NCI-H2029 treated with DMSO at 0.1 percent for 48 hours (cell line): ENCODE data around the gene KRT16.
"Not testable (repeated sequence)": the region's sequence is repeated elsewhere in the genome, so short reads cannot be mapped to it uniquely, and the experiment has no call there.

ENCODE experiments used
- DNase-seq: peaks from one replicate; lab custom pipeline; 2025; lab: John Stamatoyannopoulos, UW

Gene KRT16

DNA sequence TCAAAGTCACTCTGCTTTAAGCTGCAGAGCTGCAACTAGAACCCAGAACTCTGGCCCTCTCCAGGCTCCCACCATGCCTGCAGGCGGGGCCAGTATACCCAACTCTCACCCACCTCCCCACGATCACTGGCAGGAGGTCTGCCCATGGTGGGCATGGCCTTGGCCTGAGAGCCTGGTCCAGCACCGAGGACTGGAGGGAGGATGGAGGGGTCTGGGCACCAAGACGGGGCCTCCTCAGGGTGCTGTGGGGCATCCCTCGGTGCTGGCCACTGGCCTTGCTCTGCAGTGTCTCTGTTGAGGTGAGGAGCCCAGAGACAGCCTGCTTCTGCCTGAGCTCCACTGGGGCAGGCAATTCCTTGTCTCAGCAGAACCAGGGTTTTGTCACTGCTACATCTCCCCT lies 1.5 kb upstream of the KRT16 start:
- no peak for DNase-seq

DNA sequence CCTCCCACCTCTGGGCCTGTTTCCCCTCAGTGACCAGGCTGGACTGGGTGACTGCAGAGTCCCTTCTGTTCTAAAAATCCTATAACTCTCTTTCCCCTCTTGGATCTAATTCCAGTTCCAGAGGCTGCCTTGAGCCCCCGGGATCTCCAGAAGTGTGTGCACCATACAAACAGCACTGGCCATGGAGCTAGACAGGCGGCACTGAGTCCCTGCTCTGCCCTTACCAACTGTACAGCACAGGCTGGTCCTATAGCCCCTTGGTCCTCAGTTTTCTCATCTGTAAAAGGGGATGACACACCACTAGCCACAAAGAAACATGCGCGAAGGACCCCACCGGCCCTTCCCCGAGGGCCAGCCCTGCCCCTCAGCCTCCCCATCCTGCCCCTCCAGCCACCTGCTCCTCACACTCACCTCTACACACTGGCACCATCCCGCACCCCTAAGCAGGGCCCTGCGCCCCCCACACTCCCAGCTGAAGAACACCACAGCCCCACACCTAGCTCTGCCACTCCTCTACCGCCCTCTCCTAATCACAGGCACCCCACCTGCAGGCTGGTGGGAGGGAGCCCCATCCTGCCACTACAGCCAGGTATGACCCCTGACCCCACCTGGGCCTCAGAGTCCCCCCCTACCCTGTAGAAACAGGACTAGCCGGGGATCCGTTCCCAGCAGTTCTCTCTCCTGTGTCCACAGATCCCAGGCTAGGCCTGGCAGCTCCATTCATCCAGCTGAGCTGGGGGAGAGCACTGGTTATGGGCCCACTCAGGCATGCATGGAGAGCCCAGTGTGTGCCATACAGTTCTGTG lies 913 bp upstream of the KRT16 start:
- DNase-seq: no peak

DNA sequence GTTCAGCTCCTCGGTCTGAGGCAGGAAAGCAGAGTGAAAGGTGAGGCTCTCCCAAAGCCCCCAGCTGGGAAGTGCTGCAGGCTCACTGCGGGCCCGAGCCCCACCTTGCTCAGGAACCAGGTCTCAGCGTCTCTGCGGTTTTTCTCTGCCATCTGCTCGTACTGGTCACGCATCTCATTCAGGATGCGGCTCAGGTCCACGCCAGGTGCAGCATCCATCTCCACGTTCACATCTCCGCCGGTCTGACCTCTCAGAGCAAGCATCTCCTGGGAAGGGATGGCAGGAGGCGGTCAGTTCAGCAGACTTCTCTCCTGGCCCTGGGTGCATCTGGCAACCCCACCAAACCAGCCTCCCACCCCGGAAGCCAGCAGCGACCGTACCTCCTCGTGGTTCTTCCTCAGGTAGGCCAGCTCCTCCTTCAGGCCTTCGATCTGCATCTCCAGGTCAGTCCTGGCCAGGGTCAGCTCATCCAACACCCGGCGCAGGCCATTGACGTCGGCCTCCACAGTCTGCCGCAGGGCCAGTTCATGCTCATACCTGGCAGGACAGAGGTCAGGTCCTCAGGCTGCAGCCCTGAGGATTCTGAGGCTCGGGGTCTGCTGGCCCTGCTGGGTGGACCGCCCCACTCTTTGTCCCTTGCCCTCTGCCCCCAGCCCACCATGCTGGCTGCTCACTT lies 1.5 kb downstream of the KRT16 start:
- DNase-seq: no peak

DNA sequence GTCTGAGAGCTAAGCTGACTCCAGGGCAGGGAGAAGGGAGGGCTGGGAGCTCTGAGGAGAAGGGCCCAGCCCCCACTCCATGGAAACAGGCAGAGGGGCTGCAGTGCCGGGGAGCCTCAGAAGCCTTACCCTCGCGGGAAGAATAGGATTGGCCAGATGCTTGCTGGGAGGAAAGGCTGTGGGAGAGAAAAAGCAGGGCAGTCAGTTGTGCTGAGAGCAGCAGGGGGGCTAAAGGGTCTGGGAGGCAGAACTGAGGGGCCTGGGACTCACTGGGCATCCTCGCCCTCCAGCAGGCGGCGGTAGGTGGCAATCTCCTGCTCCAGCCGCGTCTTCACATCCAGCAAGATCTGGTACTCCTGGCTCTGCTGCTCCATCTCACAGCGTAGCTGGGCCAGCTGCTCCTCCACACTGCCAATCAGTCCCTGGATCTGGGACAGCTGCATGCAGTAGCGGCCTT lies 2.5 kb downstream of the KRT16 start:
- not testable (repeated sequence) for DNase-seq

DNA sequence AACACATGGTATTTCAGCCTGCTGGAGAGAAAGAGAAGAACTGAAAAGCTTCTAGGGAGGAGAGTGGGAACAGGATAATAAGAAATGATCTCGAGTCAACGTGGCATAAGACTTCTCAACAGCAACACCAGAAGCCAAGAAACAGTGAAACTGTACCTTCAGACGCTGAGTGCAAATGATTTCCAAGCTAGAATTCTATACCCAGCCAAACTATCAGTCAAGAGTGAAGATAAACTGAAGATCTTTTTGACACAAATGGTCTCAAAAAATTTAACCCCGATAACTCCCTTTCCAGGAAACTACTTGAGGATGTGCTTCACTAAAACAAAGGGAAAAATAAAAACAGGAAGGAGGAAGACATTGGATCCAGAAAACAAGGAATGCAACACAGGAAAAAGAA lies 5.6 kb downstream of the KRT16 start:
- not testable (repeated sequence) for DNase-seq

DNA sequence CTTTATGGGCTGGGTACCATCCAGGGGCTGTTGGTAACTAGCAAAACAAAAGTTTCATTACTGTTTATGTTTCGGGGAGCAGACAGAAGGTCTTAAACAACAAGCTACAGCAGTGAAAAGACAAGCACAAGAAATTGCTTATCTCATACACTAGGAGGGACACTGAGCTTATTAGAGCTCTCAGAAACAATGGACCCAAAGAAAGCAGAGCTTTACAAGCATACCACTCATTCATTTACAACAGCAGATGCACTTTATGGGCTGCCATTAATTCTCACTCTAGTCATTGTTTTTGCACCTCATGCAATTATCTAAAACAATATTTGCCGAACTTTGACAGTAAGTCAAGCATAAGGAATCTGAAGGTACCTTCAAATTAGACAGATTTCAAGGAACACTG lies 10.0 kb downstream of the KRT16 start:
- no peak for DNase-seq

DNA sequence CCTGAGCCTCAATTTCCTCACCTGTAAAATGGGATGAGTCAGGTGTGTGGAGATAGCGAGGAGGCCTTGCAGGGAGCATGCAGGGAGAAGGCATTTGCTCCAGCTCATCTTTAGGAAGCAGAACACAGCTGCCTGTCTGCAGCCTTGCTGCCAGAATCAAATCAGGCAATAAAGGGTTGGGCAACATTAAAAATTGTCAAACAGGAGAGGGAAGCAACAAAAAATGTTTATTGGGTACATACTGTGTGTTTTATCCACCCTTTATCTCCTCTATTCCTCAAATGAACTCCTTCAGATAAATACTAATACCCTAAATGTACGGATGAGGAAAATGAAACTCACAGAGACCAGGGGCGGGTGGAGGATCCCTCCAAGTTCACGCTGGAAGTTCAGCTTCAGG lies 12.2 kb downstream of the KRT16 start:
- no peak for DNase-seq

DNA sequence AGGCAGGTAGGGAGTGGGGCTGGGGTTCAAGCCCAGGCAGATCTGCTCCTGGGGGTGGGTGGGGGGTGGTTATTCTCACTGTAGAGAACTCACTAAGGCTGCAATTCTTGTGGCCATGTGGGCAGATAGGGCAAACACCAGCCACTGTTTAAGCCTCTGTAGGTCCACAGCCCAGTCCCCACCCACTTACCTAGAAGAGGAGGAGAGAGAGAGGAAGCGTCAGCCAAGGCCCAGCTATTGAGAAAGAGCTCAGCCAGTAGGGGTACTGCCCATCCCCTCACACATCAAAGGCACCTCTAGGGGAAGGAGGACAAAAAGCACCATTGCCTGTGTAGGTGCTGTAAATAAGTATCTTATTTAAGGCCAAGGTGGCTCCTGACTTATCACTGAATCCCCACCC lies 12.9 kb downstream of the KRT16 start:
- no peak for DNase-seq

DNA sequence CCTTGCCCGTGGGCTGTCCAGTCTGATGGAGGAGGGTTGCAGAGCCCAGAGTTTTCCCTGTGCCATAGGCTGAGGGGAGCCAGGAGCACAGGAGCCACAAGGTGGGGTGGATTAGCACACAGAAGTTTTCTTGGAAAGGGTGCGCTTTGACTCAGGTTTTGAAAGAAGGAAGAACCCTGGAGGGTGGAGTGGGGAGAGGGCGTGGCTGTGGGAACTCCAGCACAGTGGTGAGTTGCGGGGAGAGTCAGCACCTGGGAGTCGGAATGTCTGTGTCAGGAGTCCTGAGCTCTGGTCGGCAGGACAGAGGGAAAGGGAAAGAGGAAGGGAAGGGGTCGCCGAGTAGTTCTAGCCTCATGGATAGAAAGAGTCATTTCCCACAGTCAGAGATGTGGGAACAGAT lies 17.0 kb downstream of the KRT16 start:
- DNase-seq: no peak

DNA sequence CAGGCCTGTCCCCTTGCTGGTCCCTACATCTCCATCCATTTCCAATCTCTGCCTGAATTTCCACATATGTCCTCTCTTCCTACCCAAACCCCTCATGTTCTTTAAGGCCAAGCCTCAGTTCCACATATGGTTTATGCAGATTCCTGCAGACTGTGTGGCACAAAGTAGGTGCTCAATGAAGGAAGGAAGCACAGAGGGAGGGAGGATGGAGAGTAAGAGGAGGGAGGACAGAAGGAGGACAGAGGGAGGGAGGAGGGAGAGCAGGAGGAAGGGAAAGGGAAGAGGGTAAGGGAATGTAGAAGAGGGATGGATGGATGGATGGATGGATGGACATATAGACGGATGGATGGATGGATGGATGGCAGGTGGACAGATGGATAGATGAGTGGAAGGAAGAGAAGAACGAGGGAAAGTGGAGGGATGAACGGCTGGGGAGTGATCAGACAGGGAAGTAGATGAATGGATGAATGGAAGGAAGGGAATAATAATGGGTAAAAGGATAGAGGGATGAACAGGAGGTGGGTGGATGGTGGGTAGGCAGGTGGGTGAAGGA lies 18.1 kb downstream of the KRT16 start:
- DNase-seq: no peak

DNA sequence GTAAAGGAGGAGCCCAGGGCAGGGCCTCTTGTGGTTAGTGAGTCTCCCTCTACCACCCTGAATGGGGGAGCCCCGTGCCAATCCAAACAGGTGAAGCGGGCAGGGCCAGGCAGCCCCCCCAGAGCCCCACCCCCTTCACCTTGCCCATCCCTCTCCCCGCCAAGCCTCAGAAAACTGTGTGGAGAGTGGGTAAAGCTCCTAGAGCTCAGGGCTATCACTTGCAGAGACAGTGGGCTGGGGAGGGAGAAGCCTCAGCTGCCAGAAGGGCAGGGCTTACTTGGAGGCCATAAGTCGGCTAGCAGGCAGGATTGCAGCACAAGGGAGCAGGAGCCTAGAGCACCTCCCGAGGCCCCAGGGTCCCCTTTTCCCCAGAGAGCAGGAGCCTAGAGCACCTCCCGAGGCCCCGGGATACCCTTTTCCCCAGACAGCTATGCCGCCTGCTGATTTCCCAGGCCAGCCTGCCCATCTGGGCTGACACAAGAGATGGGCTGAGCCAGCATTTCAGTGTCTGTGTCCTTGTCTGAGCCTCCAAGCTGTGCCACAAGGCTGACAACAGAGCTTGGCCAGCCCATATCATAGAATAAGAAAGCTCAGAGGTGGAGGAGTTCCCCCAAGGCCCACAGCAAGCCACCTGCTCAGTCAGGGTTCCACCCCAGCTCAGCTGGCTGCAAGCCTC lies 19.1 kb downstream of the KRT16 start:
- no peak for DNase-seq

DNA sequence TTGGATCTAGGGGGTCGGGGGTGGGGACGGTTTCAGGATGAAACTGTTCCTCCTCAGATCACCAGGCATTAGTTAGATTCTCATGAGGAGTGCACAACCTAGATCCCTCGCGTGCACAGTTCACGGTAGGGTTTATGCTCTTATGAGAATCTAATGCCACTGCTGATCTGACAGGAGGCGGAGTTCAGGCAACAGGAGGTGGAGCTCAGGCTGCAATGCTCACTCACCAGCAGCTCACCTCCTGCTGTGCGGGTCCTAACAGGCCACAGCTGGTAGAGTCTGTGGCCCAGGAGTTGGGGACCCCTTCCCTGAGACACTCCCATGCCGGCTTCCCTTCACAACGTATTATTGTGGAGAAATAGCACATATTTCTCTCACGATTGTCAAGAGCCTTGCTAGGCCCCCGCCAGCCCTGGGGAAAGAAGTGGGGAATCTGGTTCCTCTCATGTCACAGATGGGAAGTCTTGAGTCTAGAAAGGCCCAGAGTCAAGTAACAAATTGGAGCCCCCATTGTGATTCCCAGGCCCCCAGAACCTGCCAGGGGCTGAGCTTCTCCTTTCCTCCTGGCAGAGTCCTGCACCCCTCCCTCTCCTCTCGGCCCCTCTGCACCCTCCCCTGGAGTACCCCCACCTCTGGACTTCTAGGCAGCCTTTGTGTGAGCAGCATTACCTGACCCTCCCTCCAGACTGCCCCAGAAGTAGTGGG lies 19.8 kb downstream of the KRT16 start:
- no peak for DNase-seq

DNA sequence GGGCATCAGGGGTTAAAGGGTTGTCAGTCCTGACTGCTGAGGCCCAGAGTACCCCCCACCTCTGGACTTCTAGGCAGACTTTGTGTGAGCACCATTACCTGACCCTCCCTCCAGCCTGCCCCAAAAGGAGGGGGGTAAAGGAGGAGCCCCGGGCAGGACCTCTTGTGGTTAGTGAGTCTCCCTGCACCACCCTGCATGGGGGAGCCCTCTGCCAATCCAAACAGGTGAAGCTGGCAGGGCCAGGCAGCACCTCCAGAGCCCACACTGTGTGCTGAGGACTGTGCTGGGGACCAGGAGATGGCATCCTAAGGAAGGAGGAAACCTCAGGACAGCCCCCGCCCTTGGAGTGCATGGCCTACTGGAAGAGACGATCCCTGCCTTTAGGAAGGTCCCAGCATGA lies 23.3 kb downstream of the KRT16 start:
- DNase-seq: no peak

DNA sequence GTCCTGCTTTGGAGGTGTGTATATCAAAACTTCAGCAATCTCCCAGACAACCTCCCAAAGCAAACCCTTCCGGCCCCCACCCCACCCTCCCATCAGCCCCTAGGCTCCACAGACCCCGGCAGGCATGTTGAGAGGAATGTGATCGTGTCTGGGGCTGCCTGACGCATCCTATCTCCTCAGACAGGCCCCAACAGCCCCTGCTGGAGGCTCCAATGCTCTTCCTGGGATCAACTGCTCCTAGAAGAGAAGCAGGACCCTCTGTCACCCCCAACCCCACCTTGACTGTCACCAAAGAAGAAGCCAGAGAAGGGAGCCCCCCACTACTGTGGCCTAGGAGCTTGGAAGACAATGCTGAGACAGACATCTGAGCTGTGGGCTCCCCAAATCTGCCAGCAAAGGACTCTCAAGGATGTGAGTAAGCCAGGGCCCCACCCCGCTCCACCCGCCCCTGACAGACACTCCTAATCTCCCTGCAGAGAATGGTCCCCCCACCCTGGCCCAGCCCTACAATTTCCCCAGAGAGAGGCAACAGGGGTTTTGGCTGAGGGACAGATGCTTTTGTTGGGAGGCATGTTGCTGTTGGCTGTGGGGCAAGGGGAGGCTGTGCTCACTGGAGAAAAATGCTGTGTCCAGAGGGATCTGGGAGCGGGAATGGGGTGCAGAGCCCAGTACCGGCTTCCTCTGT lies 24.3 kb downstream of the KRT16 start:
- DNase-seq: no peak

DNA sequence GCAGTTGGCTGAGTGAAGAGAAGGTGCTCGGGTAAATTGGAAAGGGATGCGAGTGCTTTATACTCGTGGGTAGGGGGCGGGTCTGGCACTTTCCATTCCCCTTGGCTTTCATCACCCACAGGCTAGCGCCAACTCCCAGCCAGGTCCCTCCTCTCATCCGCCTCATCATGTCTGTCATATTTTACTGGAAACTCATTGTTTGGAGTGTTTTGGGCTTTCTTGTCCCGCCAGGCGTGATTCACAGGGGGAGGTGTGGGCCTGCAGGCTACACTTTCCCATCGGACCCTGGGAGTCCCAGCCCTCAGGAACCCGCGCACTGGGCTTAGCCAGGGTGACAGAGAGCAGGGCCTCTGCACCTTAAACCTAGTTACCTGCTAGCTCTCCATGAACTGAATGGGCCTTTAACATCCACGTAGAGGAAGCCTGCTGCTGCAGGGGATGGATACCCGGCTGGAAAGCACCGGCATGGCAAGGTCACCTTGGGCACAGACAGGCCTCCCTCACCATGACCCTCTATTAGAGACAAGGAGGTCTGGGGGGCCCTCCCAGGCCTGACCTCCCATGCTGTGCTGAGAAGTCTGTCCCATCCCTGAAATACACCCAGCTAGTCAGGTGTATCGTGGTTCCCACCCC lies 25.6 kb downstream of the KRT16 start, which contains the start of gene KRT14:
TSS of gene KRT14 (minus strand) at position 33 of the 633 bp plus-strand sequence. CDS start 61 bp downstream, outside the sequence.
- DNase-seq: no peak

DNA sequence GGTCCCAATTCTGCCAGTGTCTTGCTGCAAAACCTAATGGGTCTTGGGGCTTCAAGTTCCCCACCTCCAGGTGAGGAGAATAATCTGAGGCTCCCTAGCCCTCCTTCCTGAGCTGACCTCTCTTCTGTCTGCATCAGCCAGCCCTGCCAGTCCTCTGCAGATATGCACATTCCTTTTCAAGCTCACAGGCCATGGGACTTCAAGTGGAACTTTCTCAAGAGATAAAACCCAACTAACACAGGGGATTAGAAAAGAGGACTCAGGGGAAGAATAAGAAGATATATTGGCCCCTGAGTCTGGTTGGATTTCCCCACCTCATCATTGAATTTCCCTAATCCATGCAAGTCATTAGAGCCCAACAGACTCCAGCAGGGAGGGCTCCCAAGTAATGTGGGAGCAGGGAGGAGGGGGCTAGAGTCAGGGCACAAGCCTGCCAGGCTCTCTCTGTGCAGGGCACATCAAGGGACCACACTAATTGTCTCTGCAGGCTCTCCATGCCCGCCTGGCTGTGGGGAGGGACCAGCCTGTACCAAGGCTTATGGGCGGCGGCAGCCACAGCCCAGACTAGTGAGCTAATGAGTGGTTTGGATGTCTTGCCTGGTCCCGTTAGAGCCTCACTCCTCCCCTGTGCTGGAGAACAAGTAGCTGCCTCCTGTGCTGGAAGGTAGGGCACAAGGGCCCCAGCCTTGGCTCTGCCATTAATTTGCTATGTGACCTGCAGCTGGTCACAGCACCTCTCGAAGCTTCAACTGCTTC lies 27.1 kb downstream of the KRT16 start:
- DNase-seq: no peak

DNA sequence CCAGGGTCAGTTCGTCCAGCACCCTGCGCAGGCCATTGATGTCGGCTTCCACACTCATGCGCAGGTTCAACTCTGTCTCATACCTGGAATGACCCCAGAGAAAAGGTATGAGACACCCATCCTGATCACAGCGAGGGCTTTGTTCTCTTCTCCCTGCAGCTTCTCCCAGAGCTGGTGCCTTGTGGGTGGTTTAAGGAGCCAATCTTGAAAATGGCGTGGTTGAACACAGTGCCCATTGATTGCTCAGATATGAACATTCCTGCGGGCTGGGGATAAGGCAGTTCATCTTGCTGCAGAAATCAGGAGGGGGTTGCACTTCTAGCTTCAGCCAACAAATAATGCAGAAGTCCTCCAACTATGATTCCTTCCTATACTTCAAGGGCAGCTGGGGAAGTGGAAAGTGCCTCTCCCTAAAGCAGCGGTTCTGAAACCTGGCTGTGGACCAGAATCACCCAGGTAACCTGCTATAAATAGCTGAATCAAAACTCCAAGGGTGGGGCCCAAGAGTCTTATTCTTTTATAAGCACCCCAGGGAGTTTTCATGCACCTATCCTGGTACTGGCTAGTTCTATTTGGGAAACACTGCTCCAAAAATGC lies 28.1 kb downstream of the KRT16 start:
- not testable (repeated sequence) for DNase-seq

DNA sequence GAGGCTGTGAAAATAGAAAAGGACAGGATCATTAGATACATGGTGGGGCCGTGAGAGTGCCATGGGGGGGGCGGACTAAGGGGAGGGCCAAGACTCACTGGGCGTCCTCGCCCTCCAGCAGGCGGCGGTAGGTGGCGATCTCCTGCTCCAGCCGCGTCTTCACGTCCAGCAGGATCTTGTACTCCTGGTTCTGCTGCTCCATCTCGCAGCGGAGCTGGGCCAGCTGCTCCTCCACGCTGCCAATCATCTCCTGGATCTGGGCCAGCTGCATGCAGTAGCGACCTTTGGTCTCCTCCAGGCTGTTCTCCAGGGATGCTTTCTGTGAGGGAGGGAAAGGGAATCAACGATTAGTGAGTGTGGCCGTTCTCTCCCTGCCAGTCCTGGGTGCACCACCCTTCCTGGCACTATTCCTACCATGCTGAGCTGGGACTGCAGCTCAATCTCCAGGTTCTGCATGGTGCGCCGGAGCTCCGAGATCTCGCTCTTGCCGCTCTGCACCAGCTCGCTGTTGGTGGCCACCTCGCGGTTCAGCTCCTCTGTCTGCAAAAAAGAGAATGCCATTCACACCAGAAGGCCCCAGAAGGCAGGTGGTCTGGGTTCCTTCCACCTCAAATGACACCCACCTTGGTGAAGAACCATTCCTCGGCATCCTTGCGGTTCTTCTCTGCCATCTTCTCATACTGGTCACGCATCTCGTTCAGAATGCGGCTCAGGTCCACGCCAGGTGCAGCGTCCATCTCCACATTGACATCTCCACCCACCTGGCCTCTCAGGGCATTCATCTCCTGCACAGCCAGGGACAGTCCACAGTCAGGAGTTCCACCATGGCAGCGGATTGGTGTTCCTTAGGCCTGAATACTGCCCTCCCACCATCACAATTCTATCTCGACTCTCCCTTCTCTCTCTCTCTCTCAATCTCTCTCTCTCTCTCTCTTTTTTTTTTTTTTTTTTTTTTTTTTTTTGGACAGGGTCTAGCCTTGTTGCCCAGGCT lies 29.1 kb downstream of the KRT16 start:
- DNase-seq: peak; percentile 10
